Activated T-cell treated with anti-CD3 and anti-CD28 coated beads, Interleukin-2, amount 50 U/mL, for 4 hours (primary cell): ENCODE results near the gene IFNA1. TPM values are rescaled to one million over a fixed set of nuclear protein-coding genes. Genes with fewer than 3 reads are reported as not detected.

Experiments used
- ATAC-seq, 2 donors: fragments of 200-7000 bp; cut with Tn5 transposase; one replicate each; pipeline ENCODE4 v1.10.0; 2021
- DNase-seq: peaks from one replicate; pipeline ENCODE4 v3.0.0-alpha.2; 2020
- H3K27me3 Mint-ChIP-seq: one replicate; pipeline ENCODE4 v1.8.0; 2021; ENCODE audit warnings: low read depth, mixed read lengths
- H3K36me3 Mint-ChIP-seq: one replicate; pipeline ENCODE4 v1.8.0; 2022; ENCODE audit warnings: mixed read lengths; ENCODE audit not compliant: insufficient read depth
- H3K4me1 Mint-ChIP-seq: one replicate; pipeline ENCODE4 v1.8.0; 2021; ENCODE audit warnings: low read depth, mixed read lengths
- H3K4me3 Mint-ChIP-seq: one replicate; pipeline ENCODE4 v1.8.0; 2021; ENCODE audit warnings: mild to moderate bottlenecking, moderate library complexity, mixed read lengths
- H3K9me3 Mint-ChIP-seq: one replicate; pipeline ENCODE4 v1.8.0; 2021; ENCODE audit warnings: mixed read lengths
- total RNA-seq, 3 donors: library from RNA; stranded (reverse); gene quantifications; one replicate each; pipeline ENCODE4 v1.2.1, GENCODE V29; 2021

The IFNA1 gene
- total RNA-seq, 3 donors from 2014 or later = not detected

GRCh38 chr9:21465859-21466518 lies 25.8 kb downstream of the IFNA1 start:
- peaks cover 2% of the 10 kb centered on the region for H3K27me3 Mint-ChIP-seq
- no peak for DNase-seq
- peaks cover 9% of the 10 kb centered on the region for H3K9me3 Mint-ChIP-seq
- peak; percentile 63 to 73 for ATAC-seq
- no peak overlapping the region for H3K4me3 Mint-ChIP-seq
- H3K4me1 Mint-ChIP-seq = no peaks in the 10 kb centered on the region
- no peaks in the 10 kb centered on the region for H3K36me3 Mint-ChIP-seq

- Mint-ChIP-seq H3K4me1 (no peaks in the 10 kb centered on the region), H3K27me3 (no peaks in the 10 kb centered on the region), H3K9me3 (no peaks in the 10 kb centered on the region), H3K36me3 (no peaks in the 10 kb centered on the region), H3K4me3 (no peak overlapping the region)
- ATAC-seq (no peak), DNase-seq (no peak)
These were observed 29.9 kb downstream of the IFNA1 start for GRCh38 chr9:21470126-21470525.

- Mint-ChIP-seq H3K9me3 (no peaks in the 10 kb centered on the region), H3K4me1 (no peaks in the 10 kb centered on the region), H3K27me3 (peaks cover 3% of the 10 kb centered on the region), H3K4me3 (no peak overlapping the region), H3K36me3 (no peaks in the 10 kb centered on the region)
- DNase-seq (no peak), ATAC-seq (no peak)
These were observed 33.0 kb downstream of the IFNA1 start for GRCh38 chr9:21473236-21473635.

- ATAC-seq = peak; percentile 34 to 73
- no peak for DNase-seq
- no peaks in the 10 kb centered on the region for H3K4me1 Mint-ChIP-seq
- no peak overlapping the region for H3K4me3 Mint-ChIP-seq
- peaks cover 8% of the 10 kb centered on the region for H3K27me3 Mint-ChIP-seq
- no peaks in the 10 kb centered on the region for H3K36me3 Mint-ChIP-seq
- no peaks in the 10 kb centered on the region for H3K9me3 Mint-ChIP-seq
These were observed 37.2 kb downstream of the IFNA1 start for GRCh38 chr9:21477466-21477865.

GRCh38 chr9:21479152-21479702 lies 39.0 kb downstream of the IFNA1 start:
- ATAC-seq (no peak), DNase-seq (no peak)
- Mint-ChIP-seq H3K4me3 (no peak overlapping the region), H3K4me1 (no peaks in the 10 kb centered on the region), H3K9me3 (peaks cover 2% of the 10 kb centered on the region), H3K36me3 (no peaks in the 10 kb centered on the region), H3K27me3 (peaks cover 8% of the 10 kb centered on the region)

- Mint-ChIP-seq H3K9me3 (peaks cover 13% of the 10 kb centered on the region), H3K36me3 (no peaks in the 10 kb centered on the region), H3K4me1 (no peaks in the 10 kb centered on the region), H3K27me3 (peaks cover 11% of the 10 kb centered on the region), H3K4me3 (no peak overlapping the region)
- no peak for DNase-seq
- ATAC-seq = no peak
These were observed 41.3 kb downstream of the IFNA1 start for GRCh38 chr9:21481470-21482056.

GRCh38 chr9:21482213-21482612 lies 42.0 kb downstream of the IFNA1 start, which contains the start of gene IFNE:
Gene IFNE (minus strand): TSS chr9:21482313. CDS start chr9:21481694, 619 bp downstream.
- DNase-seq (no peak), ATAC-seq (no peak)
- no peaks in the 10 kb centered on the region for H3K36me3 Mint-ChIP-seq

More at GRCh38 chr9:21482213-21482612, 42.0 kb downstream of the IFNA1 start, which contains the start of gene IFNE:
- peaks cover 13% of the 10 kb centered on the region for H3K9me3 Mint-ChIP-seq
- no peaks in the 10 kb centered on the region for H3K4me1 Mint-ChIP-seq
- no peak within 1 kb of the TSS for H3K4me3 Mint-ChIP-seq
- peaks cover 8% of the 10 kb centered on the region for H3K27me3 Mint-ChIP-seq

Other genes with a start within 250 kb of the IFNA1 start
- gene IFNA7, start 238.2 kb upstream of the IFNA1 start, total RNA-seq = not detected
- not detected for gene IFNA10, start 233.3 kb upstream of the IFNA1 start, total RNA-seq
- gene IFNA16, start 223.1 kb upstream of the IFNA1 start, total RNA-seq = not detected
- not detected for gene IFNA17, start 212.2 kb upstream of the IFNA1 start, total RNA-seq
- gene IFNA14, start 200.4 kb upstream of the IFNA1 start, total RNA-seq = not detected
- not detected for gene IFNA5, start 135.1 kb upstream of the IFNA1 start, total RNA-seq
- gene KLHL9, start 105.0 kb upstream of the IFNA1 start, total RNA-seq = 10 to 100 TPM; 11.8 to 13.5 (median 12.9) TPM
- gene IFNA6, start 89.6 kb upstream of the IFNA1 start, total RNA-seq = not detected
- gene IFNA13, start 72.4 kb upstream of the IFNA1 start, total RNA-seq = not detected
- gene IFNA2, start 55.0 kb upstream of the IFNA1 start, total RNA-seq = not detected
- not detected for gene IFNA8, start 31.3 kb upstream of the IFNA1 start, total RNA-seq
- not detected for gene IFNE, start 41.9 kb downstream of the IFNA1 start, total RNA-seq